ENCODE results near the gene SHB. TPM values are rescaled to one million over a fixed set of nuclear protein-coding genes. Genes with fewer than 3 reads are reported as not detected.

The SHB gene
- total RNA-seq, 6 experiments from 2014 or later = 12.0 to 43.1 (median 21.9) TPM

GRCh38 chr9:37956904-37957663 lies 111.9 kb downstream of the SHB start:
- H3K36me3 ChIP-seq = peaks cover 0 to 18% (median 7%) of the 10 kb centered on the region in 4 donors
- peak in 1 of 4 donors; percentile 21 for ATAC-seq
- intact Hi-C loops (cut with DNase I) = loop anchor here in 1 of 2 donors (10.0 kb wide), 1 partner anchor 58 kb away; no protein-coding TSS in a partner anchor

GRCh38 chr9:37956423-37956820 lies 112.6 kb downstream of the SHB start:
- Histone ChIP-seq H3K9me3 (no peaks in the 10 kb centered on the region), H3K27me3 (no peaks in the 10 kb centered on the region), H3K4me3 (no peak overlapping the region), H3K36me3 (peaks cover 0 to 18% (median 7%) of the 10 kb centered on the region in 4 donors), H3K4me1 (no peaks in the 10 kb centered on the region), H3K27ac (no peak overlapping the region)
- no peak for ATAC-seq
- no peak for DNase-seq
- TF ChIP-seq POLR2A (IDR thresholded peaks at IDR 0.05) = no peak
- no peak for TF ChIP-seq CTCF (IDR thresholded peaks at IDR 0.05)
- intact Hi-C loops (cut with DNase I) = loop anchor here in 1 of 2 donors (10.0 kb wide), 1 partner anchor 58 kb away; no protein-coding TSS in a partner anchor
- WGBS (ENCODE audit: insufficient coverage, low coverage, low lambda C conversion rate, missing lambda C conversion rate) = 96% methylated on average over 3 of the region's 5 CpGs

More at GRCh38 chr9:37956904-37957663, 111.9 kb downstream of the SHB start:
- no peak for DNase-seq
- Histone ChIP-seq H3K9me3 (no peaks in the 10 kb centered on the region), H3K27ac (no peak overlapping the region), H3K4me1 (no peaks in the 10 kb centered on the region), H3K27me3 (no peaks in the 10 kb centered on the region), H3K4me3 (no peak overlapping the region)
- 86% methylated on average over 5 of the region's 16 CpGs for WGBS (ENCODE audit: insufficient coverage, low coverage, low lambda C conversion rate, missing lambda C conversion rate)
- no peak for TF ChIP-seq CTCF (IDR thresholded peaks at IDR 0.05)
- TF ChIP-seq POLR2A (IDR thresholded peaks at IDR 0.05) = no peak

- Histone ChIP-seq H3K27me3 (no peaks in the 10 kb centered on the region), H3K36me3 (peaks cover 0 to 18% (median 7%) of the 10 kb centered on the region in 4 donors), H3K9me3 (no peaks in the 10 kb centered on the region), H3K4me3 (no peak overlapping the region), H3K4me1 (no peaks in the 10 kb centered on the region), H3K27ac (no peak overlapping the region)
- TF ChIP-seq CTCF (IDR thresholded peaks at IDR 0.05) = no peak
- no peak for TF ChIP-seq POLR2A (IDR thresholded peaks at IDR 0.05)
- ATAC-seq = no peak
- intact Hi-C loops (cut with DNase I) = loop anchor here in 1 of 2 donors (10.0 kb wide), 1 partner anchor 59 kb away; no protein-coding TSS in a partner anchor
- 95% methylated on average over 6 of the region's 16 CpGs for WGBS (ENCODE audit: insufficient coverage, low coverage, low lambda C conversion rate, missing lambda C conversion rate)
- no peak for DNase-seq
Measured at GRCh38 chr9:37955781-37956422, 113.1 kb downstream of the SHB start.

- Histone ChIP-seq H3K9me3 (no peaks in the 10 kb centered on the region), H3K4me3 (no peak overlapping the region), H3K27me3 (no peaks in the 10 kb centered on the region), H3K36me3 (peaks cover 0 to 27% (median 7%) of the 10 kb centered on the region in 4 donors), H3K4me1 (no peaks in the 10 kb centered on the region), H3K27ac (no peak overlapping the region)
- WGBS (ENCODE audit: insufficient coverage, low coverage, low lambda C conversion rate, missing lambda C conversion rate) = 32% methylated on average over 2 of the region's 3 CpGs
- DNase-seq (no peak), ATAC-seq (no peak)
- TF ChIP-seq POLR2A (IDR thresholded peaks at IDR 0.05) (no peak), CTCF (IDR thresholded peaks at IDR 0.05) (no peak)
- intact Hi-C loops (cut with DNase I) = loop anchor here in 1 of 2 donors (10.0 kb wide), 1 partner anchor 60 kb away; no protein-coding TSS in a partner anchor
Measured at GRCh38 chr9:37954581-37954981, 114.4 kb downstream of the SHB start.
